ENCODE results near the gene MAP2. TPM values are rescaled to one million over a fixed set of nuclear protein-coding genes. Genes with fewer than 3 reads are reported as not detected.

Gene MAP2
- total and polyA plus RNA-seq, 2 of the 13 experiments (the other 11 are each of a cell fraction or from before 2014, with no cell fraction given) = 0.08 TPM; not detected in 1

- TF ChIP-seq, protein P1, sequence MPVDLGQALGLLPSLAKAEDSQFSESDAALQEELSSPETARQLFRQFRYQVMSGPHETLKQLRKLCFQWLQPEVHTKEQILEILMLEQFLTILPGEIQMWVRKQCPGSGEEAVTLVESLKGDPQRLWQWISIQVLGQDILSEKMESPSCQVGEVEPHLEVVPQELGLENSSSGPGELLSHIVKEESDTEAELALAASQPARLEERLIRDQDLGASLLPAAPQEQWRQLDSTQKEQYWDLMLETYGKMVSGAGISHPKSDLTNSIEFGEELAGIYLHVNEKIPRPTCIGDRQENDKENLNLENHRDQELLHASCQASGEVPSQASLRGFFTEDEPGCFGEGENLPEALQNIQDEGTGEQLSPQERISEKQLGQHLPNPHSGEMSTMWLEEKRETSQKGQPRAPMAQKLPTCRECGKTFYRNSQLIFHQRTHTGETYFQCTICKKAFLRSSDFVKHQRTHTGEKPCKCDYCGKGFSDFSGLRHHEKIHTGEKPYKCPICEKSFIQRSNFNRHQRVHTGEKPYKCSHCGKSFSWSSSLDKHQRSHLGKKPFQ (CRISPR knock-in tag; IDR thresholded peaks at IDR 0.05; ENCODE audit: insufficient replicate concordance) = no peak
- TF ChIP-seq ZNF24 (IDR thresholded peaks at IDR 0.05) = no peak
These were observed 48.4 kb downstream of the MAP2 start (continued) for GRCh38 chr2:209472112-209472832.

- Histone ChIP-seq H3K27ac (ENCODE audit: extremely low read length, insufficient read depth, low read length) (no peak overlapping the region), H3K9ac (ENCODE audit: insufficient read depth, low read depth, low read length) (no peak overlapping the region), H3K4me3 (replicated peaks in 1 of 3; ENCODE audit: insufficient read depth in 1 of 3, low read depth in 2 of 3, low read length in 3 of 3) (no peak overlapping the region), H2AFZ (ENCODE audit: low read length) (no peak overlapping the region), H3K4me2 (ENCODE audit: low read depth, low read length) (no peak overlapping the region), H3K36me3 (replicated peaks in 1 of 2; ENCODE audit: control insufficient read depth in 1 of 2, insufficient read depth in 2 of 2, low read length in 2 of 2) (no peaks in the 10 kb centered on the region), H3K79me2 (ENCODE audit: insufficient read depth, low read length) (no peaks in the 10 kb centered on the region), H3K27me3 (ENCODE audit: control insufficient read depth in 1 of 2, insufficient read depth in 2 of 2, low read length in 2 of 2) (no peaks in the 10 kb centered on the region), H4K20me1 (ENCODE audit: insufficient read depth, low read length) (no peaks in the 10 kb centered on the region), H3K4me1 (ENCODE audit: insufficient read depth, low read length) (no peaks in the 10 kb centered on the region), H3K9me3 (ENCODE audit: low read length) (no peaks in the 10 kb centered on the region)
- no TSS peak for BruUV-seq (replicated peaks)
- TF ChIP-seq MYC (CRISPR knock-in tag; IDR thresholded peaks at IDR 0.05; ENCODE audit: borderline replicate concordance) = no peak
- no peak for TF ChIP-seq POLR2G (IDR thresholded peaks at IDR 0.05; ENCODE audit: low read depth, low read length)
- TF ChIP-seq, protein P2, sequence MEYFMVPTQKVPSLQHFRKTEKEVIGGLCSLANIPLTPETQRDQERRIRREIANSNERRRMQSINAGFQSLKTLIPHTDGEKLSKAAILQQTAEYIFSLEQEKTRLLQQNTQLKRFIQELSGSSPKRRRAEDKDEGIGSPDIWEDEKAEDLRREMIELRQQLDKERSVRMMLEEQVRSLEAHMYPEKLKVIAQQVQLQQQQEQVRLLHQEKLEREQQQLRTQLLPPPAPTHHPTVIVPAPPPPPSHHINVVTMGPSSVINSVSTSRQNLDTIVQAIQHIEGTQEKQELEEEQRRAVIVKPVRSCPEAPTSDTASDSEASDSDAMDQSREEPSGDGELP (IDR thresholded peaks at IDR 0.05; ENCODE audit: borderline replicate concordance, low read depth) = no peak
- no peak for TF ChIP-seq NKX3-1 (CRISPR knock-in tag; IDR thresholded peaks at IDR 0.05)
- TF ChIP-seq GFI1 (CRISPR knock-in tag; IDR thresholded peaks at IDR 0.05; ENCODE audit: borderline replicate concordance) = no peak
- TF ChIP-seq, protein P3, sequence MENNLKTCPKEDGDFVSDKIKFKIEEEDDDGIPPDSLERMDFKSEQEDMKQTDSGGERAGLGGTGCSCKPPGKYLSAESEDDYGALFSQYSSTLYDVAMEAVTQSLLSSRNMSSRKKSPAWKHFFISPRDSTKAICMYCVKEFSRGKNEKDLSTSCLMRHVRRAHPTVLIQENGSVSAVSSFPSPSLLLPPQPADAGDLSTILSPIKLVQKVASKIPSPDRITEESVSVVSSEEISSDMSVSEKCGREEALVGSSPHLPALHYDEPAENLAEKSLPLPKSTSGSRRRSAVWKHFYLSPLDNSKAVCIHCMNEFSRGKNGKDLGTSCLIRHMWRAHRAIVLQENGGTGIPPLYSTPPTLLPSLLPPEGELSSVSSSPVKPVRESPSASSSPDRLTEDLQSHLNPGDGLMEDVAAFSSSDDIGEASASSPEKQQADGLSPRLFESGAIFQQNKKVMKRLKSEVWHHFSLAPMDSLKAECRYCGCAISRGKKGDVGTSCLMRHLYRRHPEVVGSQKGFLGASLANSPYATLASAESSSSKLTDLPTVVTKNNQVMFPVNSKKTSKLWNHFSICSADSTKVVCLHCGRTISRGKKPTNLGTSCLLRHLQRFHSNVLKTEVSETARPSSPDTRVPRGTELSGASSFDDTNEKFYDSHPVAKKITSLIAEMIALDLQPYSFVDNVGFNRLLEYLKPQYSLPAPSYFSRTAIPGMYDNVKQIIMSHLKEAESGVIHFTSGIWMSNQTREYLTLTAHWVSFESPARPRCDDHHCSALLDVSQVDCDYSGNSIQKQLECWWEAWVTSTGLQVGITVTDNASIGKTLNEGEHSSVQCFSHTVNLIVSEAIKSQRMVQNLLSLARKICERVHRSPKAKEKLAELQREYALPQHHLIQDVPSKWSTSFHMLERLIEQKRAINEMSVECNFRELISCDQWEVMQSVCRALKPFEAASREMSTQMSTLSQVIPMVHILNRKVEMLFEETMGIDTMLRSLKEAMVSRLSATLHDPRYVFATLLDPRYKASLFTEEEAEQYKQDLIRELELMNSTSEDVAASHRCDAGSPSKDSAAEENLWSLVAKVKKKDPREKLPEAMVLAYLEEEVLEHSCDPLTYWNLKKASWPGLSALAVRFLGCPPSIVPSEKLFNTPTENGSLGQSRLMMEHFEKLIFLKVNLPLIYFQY (CRISPR knock-in tag; IDR thresholded peaks at IDR 0.05; ENCODE audit: borderline replicate concordance) = no peak
- no peak for TF ChIP-seq ZNF496 (CRISPR knock-in tag; IDR thresholded peaks at IDR 0.05; ENCODE audit: insufficient replicate concordance)
- TF ChIP-seq SCMH1 (CRISPR knock-in tag; IDR thresholded peaks at IDR 0.05; ENCODE audit: borderline replicate concordance) = no peak
- TF ChIP-seq MYNN (CRISPR knock-in tag; IDR thresholded peaks at IDR 0.05; ENCODE audit: low read depth) = no peak
- TF ChIP-seq, protein P4, sequence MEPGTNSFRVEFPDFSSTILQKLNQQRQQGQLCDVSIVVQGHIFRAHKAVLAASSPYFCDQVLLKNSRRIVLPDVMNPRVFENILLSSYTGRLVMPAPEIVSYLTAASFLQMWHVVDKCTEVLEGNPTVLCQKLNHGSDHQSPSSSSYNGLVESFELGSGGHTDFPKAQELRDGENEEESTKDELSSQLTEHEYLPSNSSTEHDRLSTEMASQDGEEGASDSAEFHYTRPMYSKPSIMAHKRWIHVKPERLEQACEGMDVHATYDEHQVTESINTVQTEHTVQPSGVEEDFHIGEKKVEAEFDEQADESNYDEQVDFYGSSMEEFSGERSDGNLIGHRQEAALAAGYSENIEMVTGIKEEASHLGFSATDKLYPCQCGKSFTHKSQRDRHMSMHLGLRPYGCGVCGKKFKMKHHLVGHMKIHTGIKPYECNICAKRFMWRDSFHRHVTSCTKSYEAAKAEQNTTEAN (CRISPR knock-in tag; conservative IDR thresholded peaks at IDR 0.05) = no peak
- TF ChIP-seq CCAR2 (optimal IDR thresholded peaks at IDR 0.05; ENCODE audit: low read depth, low read length) = no peak
- no peak for TF ChIP-seq SRSF1 (optimal IDR thresholded peaks at IDR 0.05; ENCODE audit: low read depth, low read length)
- ChIA-PET POLR2A (no interaction called here), CTCF (ENCODE audit: low intra/inter-chr PET ratio, low total read pairs) (no interaction called here)
- in situ Hi-C loops (cut with HindIII; ENCODE audit: extremely low pct_ligation_motif_present, low pct_unique_long_range_greater_than_20kb) = no loop called here
- intact Hi-C loops (cut with micrococcal nuclease; ENCODE audit: unreplicated experiment) = no loop called here
- WGBS (ENCODE audit: low lambda C conversion rate) = 1% methylated on average over 2 of the region's 2 CpGs
- DNase-seq (ENCODE audit: low spot score) (no peak), FAIRE-seq (no peak), ATAC-seq (no peak)
These were observed 49.0 kb downstream of the MAP2 start for GRCh38 chr2:209472871-209473270.

Measured in HepG2 (cell line).